ENCODE results near the gene SNX21.

GRCh38 chr20:45888681-45889080, 55.1 kb downstream of the SNX21 start:
- no peak for TF ChIP-seq YY1 (IDR thresholded peaks at IDR 0.05; ENCODE audit: insufficient read depth, insufficient read length)
- no peak for TF ChIP-seq SUZ12 (IDR thresholded peaks at IDR 0.05; ENCODE audit: extremely low read depth, insufficient read depth, insufficient read length)
- TF ChIP-seq ZNF274 (IDR thresholded peaks at IDR 0.05; ENCODE audit: low read depth, low read length), result no peak

All from NT2/D1 (cell line).